Activated CD4-positive, alpha-beta T cell treated with anti-CD3 and anti-CD28 coated beads, Interleukin-10, Interleukin-2, amounts not matched to agents 100 ng/mL and 50 ng/mL, durations not matched to agents 16 hours and 8 hours (primary cell): ENCODE data around the gene GRIK4.

Source experiments
- DNase-seq: peaks from one replicate; pipeline ENCODE4 v3.0.0-alpha.2; 2020

GRIK4 gene

DNA sequence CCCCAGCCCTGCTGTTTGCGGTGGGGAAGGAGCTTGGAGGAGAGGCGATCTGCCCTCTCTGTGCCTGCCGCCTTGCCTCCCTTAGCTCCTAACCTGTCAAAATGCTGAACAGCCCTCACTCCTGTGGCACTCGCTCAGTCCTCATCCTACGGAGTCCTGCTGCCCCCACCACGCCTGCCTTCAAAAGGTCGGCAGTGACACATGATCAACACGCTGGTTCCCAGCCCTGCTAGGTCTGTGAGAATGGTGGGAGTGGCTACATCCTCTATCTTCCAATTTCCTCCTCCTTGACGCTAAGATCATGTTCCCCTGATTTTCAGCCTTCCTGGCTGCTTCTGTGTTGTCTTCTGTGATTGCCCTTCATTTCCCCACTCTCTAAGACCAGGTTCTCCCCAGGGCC is 392.1 kb downstream of the GRIK4 start:
- no peak for DNase-seq

DNA sequence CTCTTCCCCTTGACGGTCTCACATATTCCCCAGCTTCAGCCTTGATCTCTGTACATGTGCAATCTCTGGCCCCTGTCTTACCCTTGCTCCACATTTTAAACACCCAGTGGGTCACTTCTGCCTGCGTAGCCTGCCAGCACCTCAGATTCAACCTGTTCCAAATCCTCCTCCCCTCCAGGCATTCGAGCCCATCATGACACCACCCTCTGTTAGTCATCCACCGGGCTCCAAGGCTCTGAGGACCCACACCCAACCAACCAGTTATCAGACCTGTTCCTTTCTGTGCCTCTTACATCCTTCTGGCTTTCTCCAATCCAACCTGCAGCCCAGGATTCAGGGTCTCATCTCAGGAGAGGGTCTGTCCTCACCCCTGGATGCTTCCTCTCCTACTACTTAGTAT is 392.6 kb downstream of the GRIK4 start:
- no peak for DNase-seq

DNA sequence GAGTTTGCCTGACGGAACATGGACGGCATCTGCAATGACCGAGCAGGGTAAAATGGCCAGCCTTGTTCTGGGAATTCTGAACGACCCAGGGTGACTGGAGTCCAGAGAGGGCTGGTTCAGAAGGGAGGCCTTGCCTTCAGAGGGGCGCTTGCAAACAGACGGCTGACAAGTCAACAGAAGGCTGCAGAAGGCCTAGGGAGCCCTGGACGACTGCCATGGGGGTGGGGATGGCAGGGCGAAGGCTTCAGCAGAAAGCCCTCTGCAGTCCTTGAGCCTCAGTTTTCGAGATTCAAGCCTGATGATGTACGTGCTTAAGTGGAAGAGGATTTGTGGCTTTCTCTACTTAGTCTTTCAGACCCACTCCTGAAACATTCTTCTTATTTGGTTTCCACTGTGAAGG is 395.2 kb downstream of the GRIK4 start:
- DNase-seq = no peak

DNA sequence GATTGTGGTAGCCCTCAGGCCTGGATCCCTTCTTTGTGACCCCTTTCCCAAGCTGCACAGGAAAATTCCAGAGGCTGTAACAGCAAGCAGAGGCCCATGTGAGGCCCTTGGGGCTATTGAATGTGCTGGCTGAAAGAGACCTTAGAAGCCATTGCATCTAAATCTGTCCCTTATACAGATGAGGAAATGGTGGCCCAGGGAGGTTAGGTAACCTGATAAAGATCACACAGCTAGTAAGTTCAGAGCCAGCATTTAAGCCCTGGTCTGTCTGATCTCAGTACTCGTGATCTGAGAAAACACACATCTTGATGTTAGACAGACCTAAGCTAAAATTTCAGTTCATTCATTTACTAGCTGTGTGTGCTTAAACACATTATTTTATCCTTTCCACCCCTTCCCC is 396.4 kb downstream of the GRIK4 start:
- DNase-seq = no peak

DNA sequence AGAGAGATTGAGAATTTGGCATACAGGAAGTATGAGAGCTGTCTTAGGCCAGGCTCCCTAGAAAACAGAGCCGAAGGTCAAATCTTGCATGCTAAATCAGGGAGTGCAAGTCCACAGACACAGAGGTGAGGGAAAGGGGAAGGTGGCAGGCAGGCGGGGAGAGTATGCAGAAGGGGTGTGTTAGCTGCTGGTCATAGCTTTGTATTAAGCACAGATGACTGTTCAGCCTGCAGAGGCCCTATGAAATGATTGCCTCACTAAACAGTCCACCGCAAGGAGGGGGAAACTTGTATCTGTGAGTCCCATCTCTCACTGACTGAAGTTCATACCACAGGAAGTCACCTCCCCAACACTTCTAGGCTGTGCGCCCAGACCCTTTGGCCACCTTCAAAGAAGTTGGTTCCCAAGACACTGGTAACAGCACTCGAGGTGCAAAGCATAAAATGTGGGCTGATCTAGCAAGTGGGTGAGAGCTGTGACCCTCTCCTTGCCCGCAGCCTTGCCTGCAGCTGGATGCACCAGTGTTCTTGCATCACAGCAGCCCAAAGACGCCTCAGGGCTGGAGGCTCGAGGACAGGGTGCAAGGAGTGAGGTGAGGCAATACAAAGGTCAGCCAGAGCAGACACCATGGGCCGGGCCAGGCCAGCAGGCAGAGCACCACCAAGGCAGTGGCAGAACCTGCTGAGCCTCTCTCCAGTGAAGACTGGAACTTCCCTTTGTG is 397.1 kb downstream of the GRIK4 start:
- DNase-seq = peak; percentile 4

DNA sequence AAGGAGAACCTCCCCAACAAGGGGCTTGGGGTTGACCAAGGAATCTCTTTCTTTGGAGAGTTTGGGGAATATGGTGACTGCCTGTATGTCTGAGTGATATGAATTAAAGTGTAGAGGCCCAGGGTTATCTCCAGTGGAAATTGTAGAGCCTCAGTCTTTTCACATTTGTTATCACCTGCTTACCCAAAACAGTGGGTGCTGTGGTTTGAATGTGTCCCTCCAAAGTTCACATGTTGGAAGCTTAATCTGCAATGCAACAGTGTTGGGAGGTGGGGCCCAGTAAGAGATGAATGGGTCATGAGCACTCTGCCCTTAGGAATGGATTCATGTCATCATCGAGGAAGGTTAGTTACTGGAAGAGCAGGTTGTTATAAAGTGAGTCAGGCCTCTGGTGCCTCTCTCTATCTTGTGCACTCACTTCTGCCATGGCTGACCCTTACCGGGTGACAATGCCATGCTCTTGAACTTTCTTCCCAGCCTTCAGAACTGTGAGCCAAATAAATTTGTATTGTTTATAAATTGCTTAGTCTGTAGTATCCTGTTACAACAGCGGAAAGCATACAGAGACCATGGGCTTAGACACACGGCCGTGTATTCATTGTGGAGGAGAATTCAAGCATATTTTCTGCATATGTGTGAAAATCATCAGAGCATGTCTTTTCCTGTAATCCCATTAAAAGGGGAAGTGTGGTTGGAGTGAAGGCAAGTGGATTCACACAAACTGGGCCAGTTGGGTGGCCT is 398.3 kb downstream of the GRIK4 start:
- no peak for DNase-seq

DNA sequence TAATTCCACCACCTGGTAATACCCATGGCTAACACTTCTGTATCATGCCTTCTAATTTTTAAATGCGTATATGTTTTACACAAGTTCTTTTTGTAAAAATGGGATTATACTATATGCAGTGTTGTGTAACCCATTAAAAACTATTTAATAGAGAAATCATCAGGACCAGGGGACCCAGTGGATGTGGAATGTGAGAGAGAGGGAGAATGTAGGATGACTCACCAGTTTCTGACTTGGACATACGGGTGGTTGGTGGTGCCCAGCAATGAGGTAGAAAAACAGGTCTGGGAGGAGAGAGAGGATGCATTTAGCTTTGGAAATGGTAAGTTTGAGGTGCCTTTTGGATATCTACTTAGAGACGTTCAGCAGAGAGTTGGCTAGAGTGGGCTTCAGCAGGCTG is 400.4 kb downstream of the GRIK4 start:
- no peak for DNase-seq

DNA sequence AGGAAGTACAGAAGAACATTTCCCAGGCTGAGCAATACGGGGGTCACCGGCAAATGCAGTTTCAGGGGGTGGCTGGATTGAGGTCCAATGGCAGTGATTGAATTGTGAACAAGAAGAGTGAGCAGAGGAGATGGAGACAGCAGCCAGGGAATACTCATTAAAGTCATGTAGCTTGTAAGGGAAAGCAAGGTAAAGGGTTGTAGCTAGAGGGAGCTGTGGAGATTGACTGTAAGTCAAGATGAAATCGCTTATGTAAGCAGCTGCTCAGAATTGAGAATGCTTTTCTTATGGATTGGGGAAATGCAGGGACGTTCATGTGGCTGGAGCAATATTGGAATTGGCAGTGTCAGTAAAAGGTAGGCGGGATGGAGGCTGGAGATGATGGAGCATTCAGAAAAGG is 401.0 kb downstream of the GRIK4 start:
- DNase-seq = no peak

DNA sequence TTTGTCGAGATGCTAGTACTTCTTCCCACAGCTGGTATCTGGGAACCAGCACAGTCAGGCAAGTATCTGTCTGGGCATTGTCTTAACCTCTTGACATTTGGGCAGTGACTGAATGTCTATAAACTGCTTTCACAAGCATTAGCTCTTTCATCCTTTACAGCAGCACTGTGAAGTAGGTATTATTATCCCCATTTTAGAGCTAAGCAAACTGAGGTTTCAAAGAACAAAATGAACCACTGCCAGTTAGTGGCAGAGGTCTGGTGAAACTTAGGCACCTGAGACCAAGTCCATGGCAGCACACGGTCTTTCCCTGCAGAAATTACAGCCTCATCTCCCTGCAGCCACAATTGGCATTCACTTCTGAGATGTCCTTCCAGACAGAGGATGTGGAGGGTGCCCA is 401.4 kb downstream of the GRIK4 start:
- DNase-seq = no peak

DNA sequence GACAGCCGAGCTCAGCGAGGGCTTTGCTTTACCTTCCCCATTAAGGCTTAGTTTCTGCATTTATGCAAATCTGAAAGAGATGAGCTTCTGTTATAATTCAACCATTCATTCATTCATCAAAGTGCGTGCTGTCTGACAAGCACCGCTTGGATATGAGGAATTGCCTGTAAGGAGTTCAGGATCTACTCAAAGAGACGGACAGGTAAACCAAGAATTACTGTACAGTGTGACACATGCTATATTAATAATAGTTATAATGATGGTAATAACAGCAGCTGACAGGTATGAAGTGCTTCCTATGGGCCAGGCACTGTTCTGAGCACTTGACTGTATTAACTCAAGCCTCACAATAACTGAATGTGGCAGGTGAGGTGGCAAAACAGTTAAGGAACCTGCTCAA is 402.5 kb downstream of the GRIK4 start:
- no peak for DNase-seq

DNA sequence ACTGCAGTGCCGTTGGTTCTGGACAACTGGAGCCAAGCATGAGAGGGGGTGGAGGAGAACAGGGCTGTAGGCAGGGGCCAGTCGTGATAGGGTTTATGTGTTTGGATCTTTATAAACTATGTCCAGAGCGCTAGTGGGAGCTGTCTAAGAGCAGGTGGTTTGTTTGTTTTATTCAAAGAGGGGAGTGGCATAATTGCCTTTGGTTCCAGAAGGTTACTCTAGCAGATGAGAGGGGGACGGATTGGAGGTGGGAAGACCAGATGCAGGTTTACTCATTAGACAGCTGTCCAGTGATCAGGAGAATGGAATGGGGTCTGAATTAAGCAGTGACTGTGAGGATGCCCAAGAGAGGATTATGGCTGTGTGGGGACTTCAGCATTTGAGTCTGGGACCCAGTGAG is 403.1 kb downstream of the GRIK4 start:
- DNase-seq = no peak

DNA sequence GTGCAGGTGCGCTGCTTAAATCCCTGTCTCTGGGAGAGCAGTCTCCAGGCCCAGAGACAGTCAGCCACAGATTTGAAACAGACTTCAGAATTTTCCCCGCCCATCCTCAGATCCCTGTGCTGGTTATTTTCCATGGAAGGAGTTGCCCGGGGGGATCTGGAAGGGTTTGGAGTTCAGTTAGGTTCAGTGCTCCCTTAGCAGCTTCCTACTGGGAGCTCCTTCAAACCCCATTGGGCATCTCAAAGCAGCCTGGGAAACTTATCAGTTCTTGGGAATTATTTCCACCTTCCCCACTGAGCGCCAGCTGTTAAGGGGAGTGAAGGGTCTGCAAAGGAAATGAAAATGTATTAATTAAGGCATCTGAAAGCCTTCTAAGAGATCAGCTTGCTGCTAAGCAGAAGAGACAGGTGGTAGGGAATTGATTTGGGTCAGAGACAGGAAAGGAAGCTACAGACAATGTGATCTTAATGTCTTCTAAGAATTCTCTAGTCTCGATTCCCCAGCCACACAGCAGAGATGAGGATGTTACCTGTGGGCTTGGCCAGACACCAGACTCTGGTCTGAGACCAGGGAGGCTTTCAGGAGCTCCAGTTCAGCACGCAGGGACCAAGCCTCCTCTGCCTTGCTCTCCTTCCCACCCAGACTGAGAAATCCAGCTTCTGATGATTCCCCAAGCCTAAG is 406.2 kb downstream of the GRIK4 start:
- no peak for DNase-seq

DNA sequence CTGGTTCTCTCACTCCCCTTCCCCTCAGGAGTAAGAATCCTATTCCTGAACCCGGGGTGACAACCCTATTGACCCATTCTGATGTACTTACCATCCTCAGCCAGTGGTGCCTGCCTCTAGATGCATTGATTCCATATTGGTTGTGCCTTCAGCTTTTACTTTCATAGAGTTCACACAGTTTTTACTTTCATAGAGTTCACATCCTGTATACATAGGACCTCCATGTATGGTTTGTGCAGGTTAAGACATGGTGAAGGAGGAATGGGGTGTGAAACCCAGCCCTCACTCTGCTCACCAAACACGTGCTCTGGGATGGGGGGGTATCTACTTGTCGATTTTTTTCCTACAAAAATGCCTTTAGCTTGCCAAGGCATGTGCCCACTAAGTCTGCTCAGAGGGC is 406.7 kb downstream of the GRIK4 start:
- no peak for DNase-seq

DNA sequence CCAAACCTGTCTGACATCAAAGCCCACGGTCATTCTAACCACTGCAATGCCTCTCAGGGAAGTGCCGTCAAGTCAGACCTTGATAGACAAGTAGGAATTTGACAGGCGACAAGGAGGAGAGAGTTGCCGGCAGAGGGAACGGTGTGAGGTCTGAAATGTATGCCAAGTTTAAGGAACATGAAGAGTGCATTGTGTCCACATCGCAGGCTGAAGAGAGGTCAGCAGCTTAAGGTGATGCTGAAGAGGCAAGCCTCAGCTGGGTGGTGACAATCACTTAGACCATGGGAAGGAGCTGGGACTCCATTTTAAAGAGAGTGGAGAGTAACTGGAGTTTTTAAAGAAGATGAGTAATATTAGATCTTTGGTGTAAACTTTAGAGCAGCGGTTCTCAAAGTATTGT is 407.5 kb downstream of the GRIK4 start:
- no peak for DNase-seq

DNA sequence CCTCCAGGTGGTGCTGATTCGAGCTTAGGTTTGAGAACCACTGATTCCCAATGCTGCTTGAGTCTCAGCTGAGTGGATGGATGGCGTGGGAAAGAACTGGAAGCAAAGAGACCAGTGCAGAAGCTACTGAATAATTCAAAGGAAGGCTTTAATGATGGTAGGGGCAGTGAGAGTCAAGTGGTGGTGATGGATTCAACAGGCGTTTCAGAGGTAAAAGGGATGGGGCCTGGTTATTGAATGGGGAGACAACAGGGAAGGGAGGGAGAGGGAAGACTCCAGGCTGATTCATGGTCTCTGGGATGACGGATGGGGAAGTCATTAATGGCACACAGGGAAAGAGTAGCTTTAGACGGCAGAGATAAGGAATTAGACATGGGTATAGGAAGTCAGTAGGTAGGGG is 408.0 kb downstream of the GRIK4 start:
- no peak for DNase-seq

DNA sequence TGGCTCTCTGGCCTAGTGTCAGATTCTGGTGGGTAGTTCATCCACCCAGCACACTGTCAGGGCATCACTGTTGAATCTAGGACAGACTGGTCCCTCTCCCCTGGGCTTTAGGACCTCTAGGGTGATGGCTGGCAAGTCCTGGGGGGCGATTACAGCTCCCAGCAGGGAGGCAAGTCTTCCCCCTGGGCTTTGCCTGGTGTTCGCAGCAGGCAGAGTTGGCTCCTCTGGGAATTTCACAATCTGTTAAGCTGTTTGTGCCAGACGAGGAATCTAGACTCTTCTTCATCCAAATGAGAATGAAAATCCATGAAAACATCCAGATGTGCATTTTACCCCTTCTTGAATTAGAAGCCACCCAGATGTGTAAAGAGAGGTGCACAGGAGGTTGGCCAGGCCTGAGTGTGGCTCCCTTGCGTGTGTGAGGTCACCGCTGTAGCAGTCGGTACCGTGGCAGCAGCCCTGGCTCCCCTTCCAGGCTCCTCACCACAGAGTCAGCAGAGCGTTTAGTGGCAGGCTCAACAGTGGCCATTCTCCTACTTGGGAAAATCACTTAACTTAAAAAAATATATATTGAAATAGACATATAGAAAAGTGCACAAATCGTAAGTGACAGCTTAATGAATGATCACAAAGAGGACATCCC is 412.4 kb downstream of the GRIK4 start:
- DNase-seq = no peak

DNA sequence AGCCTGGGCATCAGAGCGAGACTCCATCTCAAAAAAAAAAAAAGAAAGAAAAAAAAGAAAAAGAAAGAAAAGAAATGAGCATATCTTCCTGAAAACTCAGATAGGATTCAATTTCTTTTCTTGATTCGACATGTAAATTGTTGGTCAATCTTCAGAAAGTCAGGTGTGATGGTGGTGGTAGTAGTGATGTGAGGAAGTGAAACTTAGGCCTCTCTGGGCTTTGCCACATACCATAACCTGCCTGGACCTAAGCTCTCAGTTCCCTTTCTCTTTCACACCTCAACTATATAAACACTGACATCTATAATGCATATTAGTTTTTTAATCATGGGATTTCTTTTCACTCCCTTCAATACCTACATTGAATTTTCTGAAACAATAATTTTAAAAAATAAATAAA is 414.4 kb downstream of the GRIK4 start:
- no peak for DNase-seq

DNA sequence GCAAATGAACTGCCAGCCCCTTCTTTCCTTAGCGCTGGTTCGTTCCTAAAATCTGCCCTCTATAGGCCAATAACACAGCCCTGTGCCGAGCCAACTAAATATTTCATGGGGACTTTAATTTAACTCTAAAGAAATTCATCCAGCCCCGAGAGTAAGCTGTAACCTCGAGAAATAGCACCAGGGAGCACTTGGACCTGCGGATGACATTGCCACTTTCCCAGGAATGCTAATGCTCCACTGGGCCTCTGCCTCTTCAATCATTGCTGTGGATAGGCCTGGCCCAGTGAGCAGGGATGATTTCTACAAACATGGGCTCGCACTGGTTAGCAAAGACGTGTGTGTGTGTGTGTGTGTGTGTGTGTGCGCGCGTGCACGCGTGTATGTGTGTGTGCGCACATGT is 417.1 kb downstream of the GRIK4 start:
- no peak for DNase-seq

DNA sequence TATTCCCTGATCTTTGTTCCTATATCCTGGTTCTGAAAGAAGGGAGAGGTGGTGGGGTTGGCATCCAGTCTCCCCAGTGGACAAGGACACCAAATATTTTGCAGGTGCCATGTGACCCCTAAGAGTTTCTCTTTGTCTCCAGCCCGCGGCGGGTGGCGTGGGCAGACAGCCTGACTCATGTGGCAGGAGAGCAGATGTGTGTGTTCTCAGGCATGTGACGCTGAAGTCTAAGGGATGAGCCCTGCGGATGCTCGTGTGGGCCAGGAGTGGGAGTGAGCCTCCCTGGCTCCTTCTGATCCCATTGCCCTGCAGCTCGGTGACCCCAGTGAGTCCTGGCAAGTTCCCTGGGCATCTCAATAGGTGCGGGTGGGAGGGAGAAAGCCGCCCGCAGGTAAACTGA is 417.5 kb downstream of the GRIK4 start:
- DNase-seq = no peak

DNA sequence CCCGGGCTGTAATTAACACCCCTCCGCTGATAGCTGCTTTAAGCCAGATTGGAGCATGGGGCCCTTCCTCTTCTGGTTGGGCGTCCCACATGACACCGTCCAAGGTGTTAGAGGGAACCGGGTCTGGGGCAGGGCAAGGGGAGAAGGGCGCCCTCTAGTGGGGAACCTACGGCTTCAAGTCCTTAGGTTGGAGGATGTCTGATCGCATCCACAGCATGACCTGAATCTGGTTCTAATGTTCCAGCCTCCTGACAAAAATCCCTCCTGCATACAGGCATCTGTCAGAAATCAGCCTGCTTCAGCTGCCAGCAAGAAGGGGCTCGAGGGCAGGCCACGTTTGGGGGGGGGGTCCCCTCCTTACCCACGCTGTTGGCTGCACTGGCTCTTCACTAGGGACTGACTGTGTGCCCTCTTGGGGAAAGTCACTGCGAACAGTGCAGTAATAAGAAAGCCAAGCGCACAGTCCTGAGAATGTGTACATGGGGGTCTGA is 418.2 kb downstream of the GRIK4 start:
- DNase-seq = peak; percentile 54

DNA sequence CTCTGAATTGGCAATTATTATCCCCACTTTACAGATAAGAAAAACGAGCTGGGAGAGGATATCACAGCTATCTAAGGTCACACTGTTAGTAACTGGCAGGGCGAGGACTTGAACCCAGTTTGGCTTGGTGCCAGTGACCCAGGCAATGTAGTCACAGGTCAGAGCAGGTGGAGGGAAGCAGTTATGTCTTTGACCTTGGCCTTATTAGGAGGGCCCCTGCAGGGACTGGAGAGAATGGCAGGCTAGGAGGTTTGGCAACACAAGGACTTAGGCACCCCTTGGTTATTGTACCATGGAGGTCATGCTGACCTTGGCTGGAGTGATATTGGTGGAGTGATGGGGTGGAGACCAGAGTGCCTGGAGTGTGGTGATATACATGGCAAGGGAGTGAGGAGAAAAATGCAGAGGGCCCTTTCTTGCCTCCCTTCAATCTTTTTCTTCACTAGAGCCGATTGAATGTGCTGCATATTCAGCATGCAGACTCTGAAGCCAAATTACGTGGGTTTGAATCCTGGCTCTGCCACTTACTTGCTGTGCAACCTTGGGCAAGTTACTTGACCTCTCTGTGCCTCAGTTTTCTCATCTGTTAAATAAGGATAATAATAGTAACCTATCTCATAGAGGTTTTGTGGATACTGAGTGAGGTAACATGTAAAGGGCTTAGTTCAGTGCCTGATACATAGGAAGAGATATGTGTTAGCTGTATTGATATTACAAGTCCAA is 419.7 kb downstream of the GRIK4 start:
- no peak for DNase-seq

DNA sequence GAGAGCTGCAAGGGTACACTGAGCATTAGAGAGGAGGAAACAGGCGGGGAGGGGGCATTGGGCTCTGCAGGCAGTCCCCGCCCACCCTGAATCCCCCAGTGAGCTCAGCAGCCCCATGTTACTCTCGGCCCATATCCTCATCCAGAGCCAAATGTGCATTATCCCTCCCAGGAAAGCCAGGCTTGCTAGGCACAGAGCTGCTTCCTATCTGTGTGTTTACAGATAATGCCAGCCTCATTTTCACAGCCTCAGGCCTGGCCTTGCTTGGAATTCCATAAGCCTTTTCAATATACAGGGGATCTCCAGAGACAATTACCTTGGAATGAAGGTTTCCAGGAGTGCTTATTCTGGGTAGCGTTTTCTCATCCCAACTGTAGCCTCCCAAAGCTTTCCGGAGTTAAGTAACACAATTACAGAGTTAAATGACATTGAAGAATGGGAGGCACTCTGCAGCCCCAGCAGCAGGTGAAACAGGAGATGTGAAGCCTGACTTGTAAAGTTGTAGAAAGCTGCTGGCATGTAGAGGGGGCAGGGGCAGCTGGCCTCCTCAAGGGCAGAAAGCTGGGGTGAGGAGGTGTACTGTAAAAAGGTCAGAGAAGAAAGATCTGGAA is 420.9 kb downstream of the GRIK4 start:
- no peak for DNase-seq
